Activated effector memory CD4-positive, alpha-beta T cell treated with anti-CD3 and anti-CD28 coated beads, Interleukin-2, amount 50 U/mL, for 16 hours (primary cell): ENCODE data around the gene KIR2DL3.
"Not testable (repeated sequence)": the region's sequence is repeated elsewhere in the genome, so short reads cannot be mapped to it uniquely, and the experiment has no call there.

Source experiments
- DNase-seq: peaks from one replicate; pipeline ENCODE4 v3.0.0-alpha.2; 2020

Gene KIR2DL3

DNA sequence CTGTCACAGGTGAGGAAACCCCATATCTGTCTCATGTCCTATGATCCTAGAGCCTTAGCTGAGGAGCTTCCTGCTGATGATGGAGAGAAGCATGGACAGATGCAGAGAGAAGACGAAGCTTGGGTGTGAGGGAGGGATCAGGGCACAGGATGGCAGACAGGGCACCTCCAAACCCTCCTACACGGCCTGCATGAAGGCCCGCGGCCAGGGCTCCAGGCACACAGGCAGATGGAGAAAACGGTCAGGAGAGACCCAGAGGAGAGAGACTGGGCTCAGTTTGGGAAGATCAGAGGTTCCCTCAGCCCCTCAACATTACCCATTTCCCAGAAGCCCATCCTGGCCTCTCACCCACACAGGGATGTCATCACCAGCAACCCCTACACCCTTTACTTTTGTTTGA lies 5.8 kb downstream of the KIR2DL3 start:
- not testable (repeated sequence) for DNase-seq

DNA sequence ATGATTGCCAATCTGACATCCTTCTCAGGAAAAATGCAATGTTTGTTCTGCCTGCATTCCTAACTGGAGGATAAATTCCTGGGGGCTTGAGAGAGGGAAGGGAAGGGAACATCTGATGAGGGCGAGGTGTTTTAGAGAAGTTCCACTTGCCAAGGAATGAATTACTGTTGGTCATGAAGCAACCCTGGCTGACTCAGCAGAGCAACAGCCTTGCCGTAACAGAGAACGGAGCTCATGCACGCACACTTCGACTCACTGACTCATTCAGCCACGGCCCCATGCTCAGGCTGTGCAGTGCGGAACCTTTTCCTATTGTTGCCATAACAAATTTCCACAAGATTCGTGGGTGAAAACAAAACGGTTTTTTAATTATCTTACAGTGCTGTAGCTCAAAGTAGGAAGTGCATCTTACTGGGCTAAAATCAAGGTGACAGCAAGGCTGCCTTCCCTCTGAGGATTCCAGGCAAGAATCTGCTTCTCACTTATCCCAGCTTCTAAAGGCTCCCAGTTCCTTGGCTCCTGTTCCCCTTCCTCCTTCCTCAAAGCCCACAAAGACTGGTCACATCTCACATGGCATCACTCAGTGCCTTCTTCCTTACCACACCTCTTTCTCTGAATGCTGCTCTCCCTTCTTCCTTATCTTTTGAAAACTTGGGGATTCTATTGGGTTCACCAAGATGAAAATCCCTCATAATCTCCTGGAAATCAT lies 9.5 kb downstream of the KIR2DL3 start:
- not testable (repeated sequence) for DNase-seq

DNA sequence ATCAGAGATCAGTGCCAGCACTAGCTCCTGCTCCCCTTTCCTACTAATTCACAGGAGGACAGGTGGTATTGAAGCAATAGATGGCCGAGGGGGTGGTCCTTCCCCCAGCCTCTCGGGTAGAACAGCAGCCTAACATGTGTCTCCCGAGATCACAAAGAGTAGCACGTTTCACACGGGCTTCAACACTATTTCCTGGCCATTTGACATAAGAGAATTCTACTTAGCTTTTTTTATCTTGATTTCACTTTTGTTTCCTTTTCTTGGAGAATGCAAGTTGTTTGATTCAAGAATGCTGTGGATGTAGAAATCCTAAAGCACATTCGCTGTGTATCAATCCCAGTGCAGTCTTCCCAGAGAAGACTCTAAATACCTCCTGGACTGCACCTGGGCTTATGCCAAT lies 12.0 kb downstream of the KIR2DL3 start:
- not testable (repeated sequence) for DNase-seq

DNA sequence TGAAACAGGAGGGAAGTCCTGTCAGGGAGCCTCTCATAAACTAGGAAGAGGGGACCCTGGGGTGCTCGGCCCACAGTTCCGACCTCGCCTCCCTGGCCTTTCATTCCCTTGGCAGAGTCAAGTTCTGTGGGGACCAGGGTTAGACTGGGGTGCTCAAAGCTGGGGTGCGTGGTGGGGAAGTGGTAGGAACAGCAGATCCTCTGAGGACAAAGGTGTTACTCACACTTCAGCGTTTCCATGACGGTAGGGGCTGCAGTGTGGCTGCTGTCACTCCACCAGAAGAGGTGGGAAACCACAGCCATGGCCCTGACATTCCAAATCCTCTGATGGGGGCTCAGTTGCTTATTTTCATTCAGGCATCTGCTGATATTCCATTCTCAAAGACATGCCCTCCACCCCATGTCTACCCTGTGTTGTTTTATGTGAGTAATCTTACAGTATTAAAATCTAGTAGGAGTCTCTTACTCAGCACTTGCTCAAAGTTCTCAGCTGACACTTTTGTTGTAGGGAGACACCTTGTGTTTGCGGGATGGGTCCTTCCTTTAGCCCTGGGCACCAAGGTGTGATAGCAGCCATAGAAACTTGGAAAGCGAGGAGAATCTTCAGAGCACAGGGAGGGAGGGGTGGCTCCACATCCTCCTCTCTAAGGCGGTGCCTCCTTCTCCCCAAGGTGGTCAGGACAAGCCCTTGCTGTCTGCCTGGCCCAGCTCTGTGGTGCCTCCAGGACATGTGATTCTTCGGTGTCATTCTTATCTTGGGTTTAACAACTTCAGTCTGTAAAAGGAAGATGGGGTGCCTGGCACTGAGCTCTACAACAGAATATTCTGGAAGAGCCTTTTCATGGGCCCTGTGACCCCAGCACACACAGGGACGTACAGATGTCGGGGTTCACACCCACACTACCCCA lies 18.1 kb downstream of the KIR2DL3 start:
- not testable (repeated sequence) for DNase-seq

DNA sequence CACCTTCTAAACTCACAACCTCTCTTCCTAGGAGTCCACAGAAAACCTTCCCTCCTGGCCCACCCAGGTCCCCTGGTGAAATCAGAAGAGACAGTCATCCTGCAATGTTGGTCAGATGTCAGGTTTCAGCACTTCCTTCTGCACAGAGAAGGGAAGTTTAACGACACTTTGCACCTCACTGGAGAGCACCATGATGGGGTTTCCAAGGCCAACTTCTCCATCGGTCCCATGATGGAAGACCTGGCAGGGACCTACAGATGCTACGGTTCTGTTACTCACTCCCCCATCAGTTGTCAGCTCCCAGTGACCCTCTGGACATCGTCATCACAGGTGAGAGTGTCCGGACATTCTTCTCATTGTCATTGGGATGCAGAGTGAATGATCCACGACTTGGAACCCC lies 20.3 kb downstream of the KIR2DL3 start:
- DNase-seq: not testable (repeated sequence)

DNA sequence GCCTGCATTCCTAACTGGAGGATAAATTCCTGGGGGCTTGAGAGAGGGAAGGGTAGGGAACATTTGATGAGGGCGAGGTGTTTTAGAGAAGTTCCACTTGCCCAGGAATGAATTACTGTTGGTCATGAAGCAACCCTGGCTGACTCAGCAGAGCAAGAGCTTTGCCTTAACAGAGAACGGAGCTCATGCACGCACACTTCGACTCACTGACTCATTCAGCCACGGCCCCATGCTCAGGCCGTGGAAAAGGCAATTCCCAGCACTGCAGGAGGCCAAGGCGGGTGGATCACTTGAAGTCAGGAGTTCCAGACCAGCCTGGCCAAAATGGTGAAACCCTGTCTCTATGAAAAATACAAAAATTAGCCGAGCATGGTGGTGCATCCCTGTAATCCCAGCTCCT lies 25.9 kb downstream of the KIR2DL3 start:
- DNase-seq: not testable (repeated sequence)

DNA sequence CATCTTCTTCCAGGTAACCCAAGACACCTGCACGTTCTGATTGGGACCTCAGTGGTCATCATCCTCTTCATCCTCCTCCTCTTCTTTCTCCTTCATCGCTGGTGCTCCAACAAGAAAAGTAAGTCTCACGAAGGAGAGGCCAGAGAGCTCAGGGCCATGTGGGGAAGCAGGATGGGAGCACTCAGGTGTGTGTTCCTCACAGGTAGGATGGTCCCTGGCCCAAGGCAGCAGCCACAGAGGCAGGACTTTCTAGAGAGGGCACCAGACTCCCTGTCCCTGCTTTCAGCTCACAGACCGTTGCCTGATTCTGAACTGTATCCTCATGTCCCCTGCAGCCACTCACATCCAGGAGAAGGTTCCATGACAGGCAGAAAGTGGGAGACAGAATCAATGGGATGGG lies 28.2 kb downstream of the KIR2DL3 start:
- not testable (repeated sequence) for DNase-seq

DNA sequence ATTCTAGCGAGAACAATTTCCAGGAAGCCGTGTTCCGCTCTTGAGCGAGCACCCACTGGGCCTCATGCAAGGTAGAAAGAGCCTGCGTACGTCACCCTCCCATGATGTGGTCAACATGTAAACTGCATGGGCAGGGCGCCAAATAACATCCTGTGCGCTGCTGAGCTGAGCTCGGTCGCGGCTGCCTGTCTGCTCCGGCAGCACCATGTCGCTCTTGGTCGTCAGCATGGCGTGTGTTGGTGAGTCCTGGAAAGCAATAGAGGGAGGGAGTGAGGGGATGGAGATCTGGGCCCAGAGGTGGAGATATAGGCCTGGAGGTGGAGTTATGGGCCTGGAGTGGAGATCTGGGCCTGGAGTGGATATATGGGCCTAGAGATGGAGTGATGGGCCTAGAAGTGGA lies 31.3 kb downstream of the KIR2DL3 start, which contains the start of gene KIR2DL1:
TSS of gene KIR2DL1 (plus strand) at position 148 of the 400 bp plus-strand sequence. CDS start at position 206, 58 bp downstream.
- DNase-seq: not testable (repeated sequence)

DNA sequence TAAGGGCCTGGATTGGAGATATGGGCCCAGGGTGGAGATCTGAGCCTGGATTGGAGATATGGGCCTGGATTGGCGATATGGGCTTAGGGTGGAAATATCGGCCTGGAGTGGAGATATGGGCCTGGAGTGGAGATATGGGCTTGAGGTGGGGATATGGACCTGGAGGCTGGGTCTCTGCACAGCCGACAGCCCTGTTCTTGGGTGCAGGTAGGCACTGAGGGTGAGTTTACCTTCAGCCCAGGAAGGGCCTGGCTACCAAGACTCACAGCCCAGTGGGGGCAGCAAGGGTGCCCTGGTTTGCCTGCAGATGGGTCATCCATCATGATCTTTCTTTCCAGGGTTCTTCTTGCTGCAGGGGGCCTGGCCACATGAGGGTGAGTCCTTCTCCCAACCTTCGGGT lies 32.2 kb downstream of the KIR2DL3 start:
- DNase-seq: not testable (repeated sequence)

DNA sequence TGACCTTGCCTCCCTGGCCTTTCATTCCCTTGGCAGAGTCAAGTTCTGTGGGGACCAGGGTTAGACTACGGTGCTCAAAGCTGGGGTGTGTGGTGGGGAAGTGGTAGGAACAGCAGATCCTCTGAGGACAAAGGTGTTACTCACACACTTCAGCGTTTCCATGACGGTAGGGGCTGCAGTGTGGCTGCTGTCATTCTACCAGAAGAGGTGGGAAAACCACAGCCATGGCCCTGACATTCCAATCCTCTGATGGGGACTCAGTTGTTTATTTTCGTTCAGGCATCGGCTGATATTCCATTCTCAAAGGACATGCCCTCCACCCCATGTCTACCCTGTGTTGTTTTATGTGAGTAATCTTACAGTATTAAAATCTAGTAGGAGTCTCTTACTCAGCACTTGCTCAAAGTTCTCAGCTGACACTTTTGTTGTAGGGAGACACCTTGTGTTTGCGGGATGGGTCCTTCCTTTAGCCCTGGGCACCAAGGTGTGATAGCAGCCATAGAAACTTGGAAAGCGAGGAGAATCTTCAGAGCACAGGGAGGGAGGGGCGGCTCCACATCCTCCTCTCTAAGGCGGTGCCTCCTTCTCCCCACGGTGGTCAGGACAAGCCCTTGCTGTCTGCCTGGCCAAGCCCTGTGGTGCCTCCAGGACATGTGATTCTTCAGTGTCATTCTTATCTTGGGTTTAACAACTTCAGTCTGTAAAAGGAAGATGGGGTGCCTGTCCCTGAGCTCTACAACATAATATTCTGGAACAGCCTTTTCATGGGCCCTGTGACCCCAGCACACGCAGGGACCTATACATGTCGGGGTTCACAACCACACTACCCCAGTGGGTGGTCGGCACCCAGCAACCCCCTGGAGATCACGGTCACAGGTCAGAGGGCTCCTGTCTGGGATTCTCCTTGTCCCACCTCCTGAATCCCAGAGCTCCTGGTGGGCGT lies 33.0 kb downstream of the KIR2DL3 start:
- DNase-seq: not testable (repeated sequence)

DNA sequence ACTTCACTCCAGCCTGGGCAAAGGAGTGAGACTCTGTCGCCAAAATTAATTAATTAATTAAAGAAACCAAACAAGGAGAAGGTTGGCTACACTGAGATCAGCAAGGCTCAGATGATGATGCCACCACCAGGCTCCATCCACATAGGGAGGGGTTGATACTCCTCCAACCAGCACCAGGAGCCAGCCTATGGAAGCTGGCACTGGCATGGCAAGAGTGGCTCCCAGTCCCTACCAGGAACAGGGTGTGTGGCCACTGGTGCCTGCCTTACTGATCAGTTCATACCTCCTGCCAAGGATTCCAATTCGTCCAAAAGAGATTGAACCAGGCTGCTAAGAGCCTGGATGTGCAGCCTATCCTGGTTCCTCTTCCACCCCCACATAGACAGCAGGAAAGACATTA lies 34.4 kb downstream of the KIR2DL3 start:
- DNase-seq: not testable (repeated sequence)

DNA sequence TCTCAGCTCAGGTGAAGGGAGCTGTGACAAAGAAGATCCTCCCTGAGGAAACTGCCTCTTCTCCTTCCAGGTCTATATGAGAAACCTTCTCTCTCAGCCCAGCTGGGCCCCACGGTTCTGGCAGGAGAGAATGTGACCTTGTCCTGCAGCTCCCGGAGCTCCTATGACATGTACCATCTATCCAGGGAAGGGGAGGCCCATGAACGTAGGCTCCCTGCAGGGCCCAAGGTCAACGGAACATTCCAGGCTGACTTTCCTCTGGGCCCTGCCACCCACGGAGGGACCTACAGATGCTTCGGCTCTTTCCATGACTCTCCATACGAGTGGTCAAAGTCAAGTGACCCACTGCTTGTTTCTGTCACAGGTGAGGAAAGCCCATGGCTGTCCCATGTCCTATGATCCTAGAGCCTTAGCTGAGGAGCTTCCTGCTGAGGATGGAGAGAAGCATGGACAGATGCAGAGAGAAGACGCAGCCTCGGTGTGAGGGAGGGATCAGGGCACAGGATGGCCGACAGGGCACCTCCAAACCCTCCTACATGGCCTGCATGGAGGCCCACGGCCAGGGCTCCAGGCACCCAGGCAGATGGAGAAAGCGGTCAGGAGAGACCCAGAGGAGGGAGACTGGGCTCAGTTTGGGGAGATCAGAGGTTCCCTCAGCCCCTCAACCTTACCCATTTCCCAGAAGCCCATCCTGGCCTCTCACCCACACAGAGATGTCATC lies 36.9 kb downstream of the KIR2DL3 start:
- DNase-seq: not testable (repeated sequence)

DNA sequence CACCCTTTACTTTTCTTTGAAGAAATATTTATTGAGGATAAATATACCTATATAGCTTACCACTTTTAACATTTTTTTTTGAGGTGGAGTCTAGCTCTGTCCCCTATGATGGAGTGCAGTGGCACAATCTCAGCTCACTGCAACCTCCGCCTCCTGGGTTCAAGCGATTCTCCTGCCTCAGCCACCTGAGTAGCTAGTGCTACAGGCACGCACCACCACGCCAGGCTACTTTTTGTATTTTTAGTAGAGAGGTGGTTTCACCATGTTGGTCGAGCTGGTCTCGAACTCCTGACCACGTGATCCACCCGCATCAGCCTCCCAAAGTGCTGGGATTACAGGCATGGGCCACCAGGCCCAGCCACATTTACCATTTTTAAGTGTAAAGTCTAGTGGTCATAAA lies 37.5 kb downstream of the KIR2DL3 start:
- DNase-seq: not testable (repeated sequence)

DNA sequence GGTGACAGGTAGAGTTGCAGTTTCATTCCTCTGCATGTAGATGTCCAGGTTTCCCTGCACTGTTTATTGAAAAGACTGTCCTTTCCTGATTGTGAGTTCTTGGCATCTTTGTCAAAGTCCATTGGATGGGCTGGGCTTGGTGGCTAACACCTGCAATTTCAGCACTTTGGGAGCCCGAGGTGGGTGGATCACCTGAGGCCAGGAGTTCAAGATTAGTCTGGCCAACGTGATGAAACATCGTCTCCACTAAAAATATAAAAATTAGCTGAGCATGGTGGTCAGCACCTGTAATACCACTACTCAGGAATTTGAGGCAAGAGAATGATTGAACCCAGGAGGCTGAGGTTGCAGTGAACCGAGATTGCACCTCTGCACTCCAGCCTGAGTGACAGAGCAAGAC lies 39.5 kb downstream of the KIR2DL3 start:
- DNase-seq: not testable (repeated sequence)

DNA sequence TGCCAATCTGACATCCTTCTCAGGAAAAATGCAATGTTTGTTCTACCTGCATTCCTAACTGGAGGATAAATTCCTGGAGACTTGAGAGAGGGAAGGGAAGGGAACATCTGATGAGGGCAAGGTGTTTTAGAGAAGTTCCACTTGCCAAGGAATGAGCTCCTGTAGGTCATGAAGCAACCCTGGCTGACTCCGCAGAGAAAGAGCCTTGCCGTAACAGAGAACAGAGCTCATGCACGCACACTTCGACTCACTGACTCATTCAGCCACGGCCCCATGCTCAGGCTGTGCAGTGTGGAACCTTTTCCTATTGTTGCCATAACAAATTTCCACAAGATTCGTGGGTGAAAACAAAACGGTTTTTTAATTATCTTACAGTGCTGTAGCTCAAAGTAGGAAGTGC lies 40.6 kb downstream of the KIR2DL3 start:
- DNase-seq: not testable (repeated sequence)

DNA sequence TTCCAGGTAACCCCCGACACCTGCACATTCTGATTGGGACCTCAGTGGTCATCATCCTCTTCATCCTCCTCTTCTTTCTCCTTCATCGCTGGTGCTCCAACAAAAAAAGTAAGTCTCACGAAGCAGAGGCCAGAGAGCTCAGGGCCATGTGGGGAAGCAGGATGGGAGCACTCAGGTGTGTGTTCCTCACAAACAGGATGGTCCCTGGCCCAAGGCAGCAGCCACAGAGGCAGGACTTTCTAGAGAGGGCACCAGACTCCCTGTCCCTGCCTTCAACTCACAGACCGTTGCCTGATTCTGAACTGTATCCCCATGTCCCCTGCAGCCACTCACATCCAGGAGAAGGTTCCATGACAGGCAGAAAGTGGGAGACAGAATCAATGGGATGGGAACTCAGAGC lies 44.6 kb downstream of the KIR2DL3 start:
- DNase-seq: not testable (repeated sequence)

DNA sequence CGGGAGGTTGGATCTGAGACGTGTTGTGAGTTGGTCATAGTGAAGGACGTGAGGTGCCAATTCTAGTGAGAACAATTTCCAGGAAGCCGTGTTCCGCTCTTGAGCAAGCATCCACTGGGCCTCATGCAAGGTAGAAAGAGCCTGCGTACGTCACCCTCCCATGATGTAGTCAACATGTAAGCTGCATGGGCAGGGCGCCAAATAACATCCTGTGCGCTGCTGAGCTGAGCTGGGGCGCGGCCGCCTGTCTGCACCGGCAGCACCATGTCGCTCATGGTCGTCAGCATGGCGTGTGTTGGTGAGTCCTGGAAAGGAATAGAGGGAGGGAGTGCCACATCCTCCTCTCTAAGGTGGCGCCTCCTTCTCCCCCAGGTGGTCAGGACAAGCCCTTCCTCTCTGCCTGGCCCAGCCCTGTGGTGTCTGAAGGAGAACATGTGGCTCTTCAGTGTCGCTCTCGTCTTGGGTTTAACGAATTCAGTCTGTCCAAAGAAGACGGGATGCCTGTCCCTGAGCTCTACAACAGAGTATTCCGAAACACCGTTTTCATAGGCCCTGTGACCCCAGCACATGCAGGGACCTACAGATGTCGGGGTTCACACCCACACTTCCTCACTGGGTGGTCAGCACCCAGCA lies 47.9 kb downstream of the KIR2DL3 start:
- not testable (repeated sequence) for DNase-seq

DNA sequence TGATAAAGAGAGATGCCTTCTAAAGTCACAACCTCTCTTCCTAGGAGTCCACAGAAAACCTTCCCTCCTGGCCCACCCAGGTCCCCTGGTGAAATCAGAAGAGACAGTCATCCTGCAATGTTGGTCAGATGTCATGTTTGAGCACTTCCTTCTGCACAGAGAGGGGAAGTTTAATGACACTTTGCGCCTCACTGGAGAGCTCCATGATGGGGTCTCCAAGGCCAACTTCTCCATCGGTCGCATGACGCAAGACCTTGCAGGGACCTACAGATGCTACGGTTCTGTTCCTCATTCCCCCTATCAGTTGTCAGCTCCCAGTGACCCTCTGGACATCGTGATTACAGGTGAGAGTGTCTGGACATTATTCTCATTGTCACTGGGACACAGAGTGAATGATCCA lies 49.8 kb downstream of the KIR2DL3 start:
- not testable (repeated sequence) for DNase-seq

DNA sequence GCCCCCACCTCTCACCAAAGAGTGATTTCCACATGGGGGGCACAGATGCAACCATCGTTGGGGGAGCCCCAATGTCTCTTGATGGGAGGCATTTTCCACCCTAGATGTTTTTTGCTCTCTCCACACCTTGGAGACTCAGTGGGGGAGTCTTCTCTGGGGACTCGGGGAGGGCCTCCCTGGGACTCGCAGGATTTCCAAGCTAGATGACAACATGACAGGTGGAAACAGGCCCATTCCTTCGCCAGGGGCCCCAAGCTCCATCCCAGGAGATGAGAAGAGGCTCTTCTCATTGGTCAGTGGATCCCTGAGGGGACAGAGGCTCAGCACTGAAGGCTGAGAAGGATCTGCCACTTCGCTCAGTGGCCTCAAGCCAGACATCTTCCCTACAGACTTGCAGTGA lies 52.4 kb downstream of the KIR2DL3 start:
- DNase-seq: no peak

DNA sequence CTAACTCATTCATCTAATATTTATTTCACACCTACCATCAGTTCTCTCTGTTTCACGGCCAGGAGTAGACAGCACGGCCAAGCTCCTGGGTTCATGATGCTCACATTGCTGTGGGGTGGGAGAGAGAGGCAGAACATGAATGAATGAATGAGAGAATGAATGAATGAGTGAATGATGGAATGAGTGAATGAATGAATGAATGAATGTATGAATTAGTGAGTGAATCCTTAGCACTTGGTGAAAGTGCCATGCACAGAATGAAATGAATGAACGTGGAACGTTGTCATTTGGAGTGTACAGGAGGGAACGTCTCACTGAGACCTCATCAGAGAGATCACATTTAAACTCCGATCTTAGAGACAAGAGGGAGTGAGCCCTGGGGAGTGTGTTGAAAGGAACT lies 53.2 kb downstream of the KIR2DL3 start:
- no peak for DNase-seq

DNA sequence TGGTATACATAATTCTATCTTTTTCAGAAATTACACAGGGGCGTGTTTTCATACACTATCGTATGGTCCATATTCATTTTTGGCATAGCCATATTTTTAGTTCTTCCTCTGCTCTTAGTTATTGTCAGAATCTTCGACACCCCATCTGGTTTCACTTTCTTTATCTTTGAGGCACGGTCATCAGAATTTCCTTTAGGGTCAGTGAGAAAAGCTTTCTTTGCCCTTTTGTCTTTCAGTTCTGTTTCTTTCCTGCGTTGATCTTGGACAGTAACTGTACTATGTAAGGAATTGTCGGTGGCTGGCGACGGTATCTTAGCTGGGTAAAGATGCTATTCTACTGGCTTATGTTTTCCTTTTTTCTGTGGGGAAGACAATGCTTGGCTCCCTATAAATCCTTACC lies 54.5 kb downstream of the KIR2DL3 start:
- no peak for DNase-seq
